SK-N-MC (cell line): Measurements from ENCODE around the gene SLC26A1.

ENCODE experiments used
- EZH2 ChIP-seq: fragments of 200-600 bp; sonication (generic); IDR thresholded peaks from one replicate; pipeline ENCODE4 v1.6.1; 2017; ENCODE audit warnings: antibody characterized with exemption
- POLR2AphosphoS5 ChIP-seq: IDR thresholded peaks from 2 replicates; pipeline ENCODE4 v1.6.1; 2012; ENCODE audit warnings: mild to moderate bottlenecking, low read depth, low read length, borderline replicate concordance

DNA sequence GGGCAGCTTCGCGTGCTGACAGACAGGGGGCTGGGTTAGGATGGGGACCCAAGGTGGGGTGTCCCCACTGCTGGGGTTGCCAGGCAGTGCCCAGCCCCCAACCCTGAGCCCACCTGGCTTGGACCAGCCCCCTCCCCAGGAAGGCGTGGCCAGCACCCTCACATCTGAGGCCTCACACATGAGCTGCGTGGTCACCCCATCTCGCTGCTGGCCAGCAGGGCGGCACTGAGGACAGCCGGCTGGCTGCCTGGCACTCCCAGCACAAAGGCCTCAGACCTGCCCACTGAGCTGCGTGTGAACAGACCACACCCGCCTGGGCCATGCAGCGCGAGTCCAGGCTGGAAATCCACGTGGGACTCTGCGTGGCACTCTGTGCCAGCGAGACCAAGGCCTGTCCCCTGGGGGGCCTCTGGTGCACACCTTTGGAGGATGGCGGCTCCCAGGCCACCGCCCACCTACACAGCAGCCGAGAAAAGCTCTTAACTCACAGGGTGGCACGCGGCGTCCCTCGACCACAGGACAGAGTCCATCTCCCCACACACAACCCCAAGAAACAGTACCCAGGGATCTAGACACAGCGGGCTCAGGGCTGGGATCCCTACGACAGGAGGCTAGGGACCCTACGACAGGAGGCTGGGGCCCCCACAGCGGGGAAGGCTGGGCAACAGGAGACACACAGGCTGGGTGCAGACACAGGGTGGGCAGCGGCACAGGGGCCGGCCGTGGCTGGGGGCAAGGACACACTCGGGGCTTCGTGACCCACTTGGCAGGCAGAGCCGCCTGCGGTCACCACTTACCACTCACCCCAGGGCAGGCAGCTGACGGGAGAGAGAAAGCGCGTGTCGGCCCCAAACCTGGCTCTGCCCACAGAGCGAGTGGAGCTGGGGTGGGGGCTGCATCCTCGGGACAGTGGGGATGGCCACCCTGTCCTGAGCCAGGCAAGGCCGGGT lies 29.7 kb downstream of the SLC26A1 start:
- TF ChIP-seq POLR2AphosphoS5, result no peak
- no peak for TF ChIP-seq EZH2
